Measurements from ENCODE around the gene HNRNPAB. TPM values are rescaled to one million over a fixed set of nuclear protein-coding genes. Genes with fewer than 3 reads are reported as not detected.

HNRNPAB gene
- total RNA-seq, 1 experiment from 2014 or later: 547 TPM

DNA sequence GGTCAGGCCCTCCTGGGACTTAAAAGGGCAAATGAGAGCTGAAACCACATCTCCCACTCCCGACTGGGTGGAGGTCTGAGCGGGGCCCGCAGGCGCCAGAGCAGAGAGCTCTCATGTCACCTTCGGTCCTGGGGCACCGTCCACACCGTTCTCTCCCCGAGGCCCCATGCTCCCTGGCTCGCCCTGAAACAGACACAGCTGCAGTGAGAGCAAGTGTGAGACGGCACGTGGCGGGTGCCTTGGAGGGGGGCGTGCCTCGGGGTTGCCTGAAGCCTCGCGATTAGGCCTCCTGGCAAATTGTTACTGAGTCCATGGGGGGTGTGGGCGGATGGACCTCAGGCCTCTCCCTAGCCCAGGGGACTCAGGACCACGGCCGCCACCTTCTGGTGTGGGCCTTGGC lies 52.4 kb downstream of the HNRNPAB start:
- H3K9me3 ChIP-seq (ENCODE audit: control insufficient read depth, low read depth, low read length): no peaks in the 10 kb centered on the region
- H4K8ac ChIP-seq (replicated peaks; ENCODE audit: insufficient read length, low read depth, low read length): no peak overlapping the region
- Mint-ChIP-seq H3K4me3 (no peak overlapping the region), H3K9me3 (no peaks in the 10 kb centered on the region), H3K36me3 (ENCODE audit: insufficient read depth in 1 of 3, low read depth in 3 of 3) (no peaks in the 10 kb centered on the region; a peak in 1 of 7 replicates), H3K4me1 (peaks cover 0 to 11% of the 10 kb centered on the region in 2 experiments; a peak in 2 of 4 replicates), H3K27me3 (ENCODE audit: low read depth) (peaks cover 1% of the 10 kb centered on the region; the same call in 1 of the 2 replicates), H3K27ac (peak overlapping the region in 1 of 3 experiments; percentile 22; a peak in 1 of 7 replicates)
- WGBS (ENCODE audit: extremely low coverage, insufficient read length, low lambda C conversion rate): no CpG with 5 or more reads among the region's 19 CpGs
- H3K4me1 ChIP-seq (ENCODE audit: insufficient read depth, low read length): no peaks in the 10 kb centered on the region
- TF ChIP-seq, protein P1, sequence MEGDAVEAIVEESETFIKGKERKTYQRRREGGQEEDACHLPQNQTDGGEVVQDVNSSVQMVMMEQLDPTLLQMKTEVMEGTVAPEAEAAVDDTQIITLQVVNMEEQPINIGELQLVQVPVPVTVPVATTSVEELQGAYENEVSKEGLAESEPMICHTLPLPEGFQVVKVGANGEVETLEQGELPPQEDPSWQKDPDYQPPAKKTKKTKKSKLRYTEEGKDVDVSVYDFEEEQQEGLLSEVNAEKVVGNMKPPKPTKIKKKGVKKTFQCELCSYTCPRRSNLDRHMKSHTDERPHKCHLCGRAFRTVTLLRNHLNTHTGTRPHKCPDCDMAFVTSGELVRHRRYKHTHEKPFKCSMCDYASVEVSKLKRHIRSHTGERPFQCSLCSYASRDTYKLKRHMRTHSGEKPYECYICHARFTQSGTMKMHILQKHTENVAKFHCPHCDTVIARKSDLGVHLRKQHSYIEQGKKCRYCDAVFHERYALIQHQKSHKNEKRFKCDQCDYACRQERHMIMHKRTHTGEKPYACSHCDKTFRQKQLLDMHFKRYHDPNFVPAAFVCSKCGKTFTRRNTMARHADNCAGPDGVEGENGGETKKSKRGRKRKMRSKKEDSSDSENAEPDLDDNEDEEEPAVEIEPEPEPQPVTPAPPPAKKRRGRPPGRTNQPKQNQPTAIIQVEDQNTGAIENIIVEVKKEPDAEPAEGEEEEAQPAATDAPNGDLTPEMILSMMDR (conservative IDR thresholded peaks at IDR 0.05): no peak
- no peaks in the 10 kb centered on the region; the same call in 1 of the 2 replicates for H3K79me2 ChIP-seq (ENCODE audit: insufficient read depth, low read length)
- H2BK15ac ChIP-seq (ENCODE audit: low read depth, low read length): no peak overlapping the region
- H2BK12ac ChIP-seq (ENCODE audit: insufficient read length, low read depth, low read length): no peak overlapping the region
- no peak overlapping the region for H3K4me2 ChIP-seq (ENCODE audit: insufficient read depth, insufficient read length, low read length)
- H3K14ac ChIP-seq (ENCODE audit: insufficient read depth, low read length): no peak overlapping the region; the same call in 1 of the 2 replicates
- no peaks in the 10 kb centered on the region for H4K20me1 ChIP-seq (ENCODE audit: control insufficient read depth, insufficient read depth, insufficient read length)
- no peak overlapping the region for H4K91ac ChIP-seq (ENCODE audit: insufficient read length, low read depth, low read length)
- no peak overlapping the region for H3K23ac ChIP-seq (ENCODE audit: insufficient read length, low read depth, low read length)
- H3T11ph ChIP-seq (ENCODE audit: low read length): no peak overlapping the region
- no peak overlapping the region for H2AFZ ChIP-seq (ENCODE audit: low read length)
- no peak overlapping the region for H3K27ac ChIP-seq (ENCODE audit: insufficient read length, low read depth, low read length)
- no peak for DNase-seq
- H2AK5ac ChIP-seq (ENCODE audit: insufficient read length, low read length): no peak overlapping the region
- no peak overlapping the region for H2BK120ac ChIP-seq (ENCODE audit: low read depth, low read length, poor library complexity, severe bottlenecking)
- H3K23me2 ChIP-seq (ENCODE audit: insufficient read length, low read depth, low read length, poor library complexity, severe bottlenecking): no peaks in the 10 kb centered on the region
- H2BK20ac ChIP-seq (ENCODE audit: low read depth, low read length, poor library complexity, severe bottlenecking): no peak overlapping the region
- no peak overlapping the region for H3K4ac ChIP-seq (ENCODE audit: low read depth, low read length)
- H3K27me3 ChIP-seq (ENCODE audit: insufficient read depth, low read length): no peaks in the 10 kb centered on the region
- H3K56ac ChIP-seq (ENCODE audit: insufficient read length, low read depth, low read length): no peak overlapping the region
- H3K79me1 ChIP-seq (ENCODE audit: insufficient read depth, low read depth, low read length, poor library complexity, severe bottlenecking): no peaks in the 10 kb centered on the region
- H3K18ac ChIP-seq (ENCODE audit: insufficient read length, low read depth, low read length): no peak overlapping the region
- no peak overlapping the region for H3K9ac ChIP-seq (ENCODE audit: extremely low read depth, insufficient read length, low read length)
- H2BK5ac ChIP-seq (ENCODE audit: insufficient read length, low read length): no peak overlapping the region
- H4K5ac ChIP-seq (ENCODE audit: insufficient read length, low read depth, low read length): no peak overlapping the region
